HEK293 (cell line): ENCODE results near the gene NOMO2.
"Not testable (repeated sequence)": the region's sequence is repeated elsewhere in the genome, so short reads cannot be mapped to it uniquely, and the experiment has no call there.

Source experiments
- CTCF ChIP-seq: fragments of 450-650 bp; formaldehyde crosslinking; IDR thresholded peaks from 2 replicates; pipeline ENCODE4 v1.5.1; 2016; ENCODE audit warnings: missing biosample characterization, missing genetic modification characterization
- GLI2 ChIP-seq: fragments of 450-650 bp; formaldehyde crosslinking; IDR thresholded peaks from 2 replicates; pipeline ENCODE4; 2017; ENCODE audit warnings: missing biosample characterization, missing genetic modification characterization, low read depth, borderline replicate concordance
- MEIS1 ChIP-seq: sonication (generic); formaldehyde crosslinking; IDR thresholded peaks from 2 replicates; pipeline ENCODE4 v1.8.1; 2022; ENCODE audit warnings: missing genetic modification reagents, mild to moderate bottlenecking, borderline replicate concordance
- MZF1 ChIP-seq: fragments of 450-650 bp; formaldehyde crosslinking; IDR thresholded peaks from 2 replicates; pipeline ENCODE4 v1.5.1; 2017; ENCODE audit warnings: missing biosample characterization, missing genetic modification characterization, borderline replicate concordance
- PRDM1 ChIP-seq: fragments of 450-650 bp; formaldehyde crosslinking; IDR thresholded peaks from 2 replicates; pipeline ENCODE4; 2016; ENCODE audit warnings: missing biosample characterization, missing genetic modification characterization
- SP7 ChIP-seq: fragments of 450-650 bp; formaldehyde crosslinking; IDR thresholded peaks from 2 replicates; pipeline ENCODE4 v1.5.1; 2016; ENCODE audit warnings: missing biosample characterization, missing genetic modification characterization
- ZBTB1 ChIP-seq: fragments of 450-650 bp; formaldehyde crosslinking; IDR thresholded peaks from 2 replicates; pipeline ENCODE4 v1.5.1; 2016; ENCODE audit warnings: missing biosample characterization, missing genetic modification characterization
- ZNF140 ChIP-seq: fragments of 450-650 bp; formaldehyde crosslinking; IDR thresholded peaks from 2 replicates; pipeline ENCODE4 v1.5.1; 2016; ENCODE audit warnings: missing biosample characterization, missing genetic modification characterization
- ZNF155 ChIP-seq: fragments of 450-650 bp; formaldehyde crosslinking; IDR thresholded peaks from 2 replicates; pipeline ENCODE4 v1.5.1; 2016; ENCODE audit warnings: missing biosample characterization, missing genetic modification characterization
- ZNF776 ChIP-seq: fragments of 450-650 bp; formaldehyde crosslinking; IDR thresholded peaks from 2 replicates; pipeline ENCODE4 v1.5.0; 2017; ENCODE audit warnings: missing biosample characterization, missing genetic modification characterization, borderline replicate concordance
- ZSCAN30 ChIP-seq: fragments of 450-650 bp; IDR thresholded peaks from 2 replicates; pipeline ENCODE4 v1.5.1; 2018; ENCODE audit warnings: missing biosample characterization, mild to moderate bottlenecking, missing genetic modification characterization, moderate library complexity

DNA sequence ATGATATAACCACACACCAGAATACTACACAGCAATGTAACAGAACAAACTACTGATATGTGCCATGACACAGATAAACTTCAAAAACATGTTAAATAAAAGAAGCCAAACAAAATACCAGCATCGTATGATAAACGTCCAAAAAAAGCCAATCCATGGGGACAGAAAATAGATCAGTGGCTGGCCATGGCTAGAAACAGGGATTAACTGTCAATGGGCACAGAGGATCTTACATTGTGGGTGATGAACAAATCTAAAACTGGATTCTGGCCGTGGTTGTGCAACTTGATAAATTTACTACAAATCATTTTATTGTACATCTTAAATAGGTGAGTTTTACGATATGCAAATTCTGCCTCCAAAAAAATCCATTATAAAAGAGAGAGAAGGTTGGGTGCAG is 35.4 kb downstream of the NOMO2 start:
- TF ChIP-seq CTCF (tag by site-specific recombination); SP7 (tag by site-specific recombination); ZNF776 (tag by site-specific recombination); ZSCAN30 (tag by site-specific recombination); ZBTB1 (tag by site-specific recombination); ZNF140 (tag by site-specific recombination); PRDM1 (tag by site-specific recombination); MZF1 (tag by site-specific recombination); GLI2; MEIS1 (CRISPR knock-in tag); ZNF155 (tag by site-specific recombination): not testable (repeated sequence)
